C4-2B (cell line): ENCODE measurements around the gene SLC10A6.

Experiments used
- H3K27ac ChIP-seq: fragments of 450-650 bp; 2 replicates; pipeline ENCODE4 v1.5.1; 2017
- CTCF ChIP-seq: fragments of 450-650 bp; conservative IDR thresholded peaks from 2 replicates; pipeline ENCODE4 v1.5.1; 2017; ENCODE audit warnings: mild to moderate bottlenecking
- ZFX ChIP-seq: fragments of 450-650 bp; IDR thresholded peaks from 2 replicates; pipeline ENCODE4 v1.6.1; 2017

Gene SLC10A6

DNA sequence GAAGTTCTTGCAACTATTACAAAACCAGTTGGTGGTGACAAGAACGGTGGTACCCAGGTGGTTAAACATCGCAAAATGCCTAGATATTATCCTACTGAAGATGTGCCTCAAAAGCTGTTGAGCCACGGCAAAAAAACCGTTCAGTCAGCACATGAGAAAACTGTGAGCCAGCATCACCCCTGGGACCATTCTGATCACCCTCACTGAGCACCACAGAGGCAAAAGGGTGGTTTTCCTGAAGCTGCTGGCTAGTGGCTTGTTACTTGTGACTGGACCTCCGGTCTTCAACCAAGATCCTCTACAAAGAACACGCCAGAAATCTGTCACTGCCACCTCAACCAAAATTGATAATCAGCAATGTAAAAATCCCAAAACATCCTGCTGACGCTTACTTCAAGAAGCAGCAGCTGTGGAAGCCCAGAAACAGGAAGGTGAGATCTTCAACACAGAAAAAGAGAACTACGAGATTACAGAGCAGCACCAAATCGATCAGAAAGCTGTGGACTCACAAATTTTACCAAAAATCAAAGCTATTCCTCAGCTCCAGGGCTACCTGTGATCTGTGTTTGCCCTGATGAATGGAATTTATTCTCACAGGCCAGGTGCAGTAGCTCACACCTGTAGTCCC lies 21.4 kb upstream of the SLC10A6 start:
- no peak for TF ChIP-seq CTCF
- TF ChIP-seq ZFX = no peak
- H3K27ac ChIP-seq = no peak overlapping the region

GRCh38 chr4:86857341-86858052 lies 8.3 kb upstream of the SLC10A6 start:
- TF ChIP-seq ZFX (no peak), CTCF (no peak)

DNA sequence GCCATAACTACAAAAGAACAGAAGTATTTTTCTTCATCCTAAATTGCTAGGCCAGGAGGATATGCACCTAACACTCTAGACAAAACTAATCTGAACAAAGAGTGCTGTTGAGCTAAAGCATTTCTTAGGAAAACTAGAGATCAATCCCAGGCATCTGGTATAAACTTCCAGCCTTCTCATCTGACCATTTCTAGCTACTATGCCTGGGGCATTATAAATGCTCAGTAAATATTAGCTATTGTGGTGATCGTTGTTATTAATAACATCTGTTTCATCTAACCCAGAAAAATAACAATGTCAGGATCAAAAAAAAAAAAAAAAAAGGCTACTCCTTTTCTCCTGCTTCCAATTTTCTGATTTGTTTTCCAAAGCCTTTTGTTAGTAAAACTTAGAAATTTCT lies 7.7 kb upstream of the SLC10A6 start:
- H3K27ac ChIP-seq = no peak overlapping the region
- no peak for TF ChIP-seq CTCF
- no peak for TF ChIP-seq ZFX

More at GRCh38 chr4:86857341-86858052, 8.3 kb upstream of the SLC10A6 start:
- H3K27ac ChIP-seq = no peak overlapping the region

GRCh38 chr4:86855572-86855971 lies 6.4 kb upstream of the SLC10A6 start:
- no peak overlapping the region for H3K27ac ChIP-seq
- TF ChIP-seq CTCF (peak; percentile 43), ZFX (no peak)

GRCh38 chr4:86853209-86853608 lies 4.0 kb upstream of the SLC10A6 start:
- TF ChIP-seq ZFX (no peak), CTCF (no peak)
- no peak overlapping the region for H3K27ac ChIP-seq

DNA sequence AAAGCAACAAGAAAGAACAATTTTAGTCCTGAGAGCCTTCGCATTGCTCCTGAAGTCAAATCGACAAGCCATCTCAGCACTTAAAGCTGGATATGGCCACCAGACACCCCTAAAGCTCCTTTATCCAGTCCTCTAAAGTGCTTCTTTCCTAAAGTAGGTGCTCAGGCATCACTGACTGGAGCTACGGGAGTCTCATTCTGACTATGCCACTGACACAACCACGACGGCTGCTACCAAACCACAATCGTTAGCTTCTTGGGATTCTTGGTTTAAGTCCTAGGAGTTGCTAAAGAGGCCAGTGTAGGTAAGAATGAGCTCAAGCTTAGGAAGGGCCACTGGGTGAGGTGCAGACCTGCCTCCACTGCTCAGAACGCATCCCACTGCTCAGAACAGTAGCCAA lies 1.0 kb downstream of the SLC10A6 start:
- no peak overlapping the region for H3K27ac ChIP-seq
- TF ChIP-seq ZFX (no peak), CTCF (no peak)

DNA sequence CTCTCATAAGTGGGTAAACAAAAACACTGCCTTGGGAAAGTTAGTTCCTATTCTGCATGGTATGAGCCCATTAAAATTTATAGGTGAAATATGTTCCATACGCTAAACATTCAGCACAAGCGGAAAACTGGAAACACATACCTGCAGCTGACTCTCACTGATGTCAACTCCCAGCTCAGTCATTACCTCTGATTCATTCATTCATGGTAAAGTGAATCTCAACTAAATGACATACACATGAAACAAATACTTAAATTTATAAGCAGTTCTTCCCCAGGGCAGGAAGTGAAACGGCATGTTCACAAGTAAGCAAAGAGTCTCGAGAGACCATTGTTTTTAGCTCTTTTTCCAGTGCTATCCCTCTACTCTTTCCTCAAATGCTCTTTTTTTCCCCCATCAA lies 1.6 kb downstream of the SLC10A6 start:
- no peak overlapping the region for H3K27ac ChIP-seq
- TF ChIP-seq CTCF (no peak), ZFX (no peak)
